Prostate gland (tissue), 2 donors: ENCODE data around the gene CR1.

ENCODE experiments used
- CTCF ChIP-seq, 4 experiments: fragments of 200-600 bp in 2 of 4; fragments of 450-650 bp in 2 of 4; sonication (generic) in 2 of 4; IDR thresholded peaks; 1 replicate in 3 of 4; 2 replicates in 1 of 4; pipeline ENCODE4 v1.5.1; 2016 to 2019; ENCODE audit warnings: antibody characterized with exemption in 4 of 4, mild to moderate bottlenecking in 2 of 4, moderate library complexity in 2 of 4
- POLR2A ChIP-seq: fragments of 450-650 bp; IDR thresholded peaks from one replicate; pipeline ENCODE4 v1.6.1; 2016; ENCODE audit warnings: antibody characterized with exemption, mild to moderate bottlenecking

- TF ChIP-seq CTCF (IDR thresholded peaks at IDR 0.05) (peak; percentile 18 to 58 (median 48)), POLR2A (no peak)
These were observed 124.0 kb downstream of the CR1 start for GRCh38 chr1:207619871-207620542.
